Activated naive CD8-positive, alpha-beta T cell treated with anti-CD3 and anti-CD28 coated beads, Interleukin-2, amount 50 U/mL, for 24 hours (primary cell): ENCODE measurements around the gene LEP.
"Not testable (repeated sequence)": the region's sequence is repeated elsewhere in the genome, so short reads cannot be mapped to it uniquely, and the experiment has no call there.

Experiments used
- ATAC-seq: fragments of 150-1000 bp; cut with Tn5 transposase; one replicate; pipeline ENCODE4 v1.10.0; 2021
- DNase-seq: peaks from one replicate; pipeline ENCODE4 v3.0.0; 2021
- H3K27ac Mint-ChIP-seq: one replicate; pipeline ENCODE4 v1.8.0; 2021; ENCODE audit warnings: mild to moderate bottlenecking, mixed read lengths
- H3K27me3 Mint-ChIP-seq: one replicate; pipeline ENCODE4 v1.8.0; 2021; ENCODE audit warnings: mixed read lengths
- H3K36me3 Mint-ChIP-seq: one replicate; pipeline ENCODE4 v1.8.0; 2021; ENCODE audit warnings: low read depth, mixed read lengths
- H3K4me1 Mint-ChIP-seq: one replicate; pipeline ENCODE4 v1.8.0; 2021; ENCODE audit warnings: mixed read lengths
- H3K4me3 Mint-ChIP-seq: one replicate; pipeline ENCODE4 v1.8.0; 2021; ENCODE audit warnings: mild to moderate bottlenecking, moderate library complexity, mixed read lengths
- H3K9me3 Mint-ChIP-seq: one replicate; pipeline ENCODE4 v1.8.0; 2021; ENCODE audit warnings: mixed read lengths

Gene LEP

GRCh38 chr7:128221929-128222403 is 19.1 kb upstream of the LEP start:
- Mint-ChIP-seq H3K4me3 (no peak overlapping the region), H3K27ac (no peak overlapping the region), H3K27me3 (peaks cover 18% of the 10 kb centered on the region), H3K36me3 (no peaks in the 10 kb centered on the region), H3K9me3 (no peaks in the 10 kb centered on the region), H3K4me1 (no peaks in the 10 kb centered on the region)
- ATAC-seq (peak; percentile 57), DNase-seq (no peak)

DNA sequence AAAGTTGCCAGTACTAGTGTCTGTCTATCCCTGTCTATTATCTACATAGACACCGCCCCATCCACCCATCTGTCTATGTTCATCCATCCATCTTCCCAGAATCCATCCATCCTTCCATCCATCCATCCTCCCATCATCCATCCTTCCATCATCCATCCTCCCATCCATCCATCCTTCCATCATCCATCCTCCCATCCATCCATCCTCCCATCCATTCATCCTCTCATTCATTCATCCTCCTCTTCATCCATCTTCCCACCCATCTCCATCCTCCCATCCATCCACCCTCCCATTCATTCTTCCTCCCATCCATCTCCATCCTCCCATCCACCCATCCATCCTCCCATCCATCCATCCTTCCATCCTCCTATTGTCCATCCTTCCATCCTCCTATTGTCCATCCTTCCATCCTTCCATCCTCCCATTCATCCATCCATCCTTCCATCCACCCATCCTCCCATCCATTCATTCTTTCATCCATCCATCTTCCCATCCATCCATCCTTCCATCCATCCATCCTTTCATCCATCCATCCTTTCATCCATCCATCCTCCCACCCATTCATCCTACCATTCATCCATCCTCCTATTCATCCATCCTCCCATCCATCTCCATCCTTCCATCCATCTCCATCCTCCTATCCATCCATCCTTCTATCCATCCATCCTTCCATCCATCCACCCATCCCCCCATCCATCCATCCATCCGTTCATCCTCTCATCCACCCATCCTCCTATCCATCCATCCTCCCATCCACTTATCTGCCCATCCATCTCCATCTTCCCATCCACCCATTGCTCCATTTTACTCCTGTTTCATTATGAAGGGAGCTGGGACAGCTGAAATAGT is 14.7 kb upstream of the LEP start:
- Mint-ChIP-seq H3K36me3 (no peaks in the 10 kb centered on the region), H3K9me3 (no peaks in the 10 kb centered on the region), H3K4me1 (no peaks in the 10 kb centered on the region), H3K27me3 (peaks cover 15% of the 10 kb centered on the region), H3K4me3 (no peak overlapping the region), H3K27ac (no peak overlapping the region)
- DNase-seq (no peak), ATAC-seq (no peak)

DNA sequence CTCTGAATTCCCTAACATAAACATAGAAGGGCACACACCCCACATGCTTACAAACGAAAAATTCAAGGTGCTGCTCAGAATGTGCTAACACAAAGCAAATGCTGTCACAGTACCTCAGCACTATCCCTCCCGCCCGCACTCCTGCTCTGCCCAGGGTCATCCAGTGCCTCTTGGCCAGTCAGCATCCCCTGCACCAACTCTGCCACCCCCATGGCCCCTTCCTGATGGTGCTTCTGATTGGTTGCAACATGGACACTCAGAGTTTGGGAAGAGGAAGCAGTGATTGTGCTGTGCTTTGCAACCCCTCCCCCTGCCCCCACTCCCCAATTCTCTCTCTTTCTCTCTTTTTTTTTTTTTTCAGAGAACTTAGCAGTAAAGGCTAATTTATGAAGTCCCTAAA is 13.8 kb upstream of the LEP start:
- no peak overlapping the region for H3K4me3 Mint-ChIP-seq

GRCh38 chr7:128231021-128231420 is 10.1 kb upstream of the LEP start:
- no peak overlapping the region for H3K27ac Mint-ChIP-seq
- no peaks in the 10 kb centered on the region for H3K4me1 Mint-ChIP-seq
- no peaks in the 10 kb centered on the region for H3K9me3 Mint-ChIP-seq
- H3K36me3 Mint-ChIP-seq: no peaks in the 10 kb centered on the region
- DNase-seq (no peak), ATAC-seq (no peak)
- peaks cover 12% of the 10 kb centered on the region for H3K27me3 Mint-ChIP-seq
- no peak overlapping the region for H3K4me3 Mint-ChIP-seq

More for the DNA sequence above, 13.8 kb upstream of the LEP start:
- Mint-ChIP-seq H3K27ac (no peak overlapping the region), H3K4me1 (no peaks in the 10 kb centered on the region), H3K9me3 (no peaks in the 10 kb centered on the region), H3K36me3 (no peaks in the 10 kb centered on the region), H3K27me3 (peaks cover 15% of the 10 kb centered on the region)
- DNase-seq (no peak), ATAC-seq (no peak)

GRCh38 chr7:128231677-128232076 is 9.4 kb upstream of the LEP start:
- DNase-seq (no peak), ATAC-seq (no peak)

GRCh38 chr7:128233471-128233870 is 7.6 kb upstream of the LEP start:
- H3K36me3 Mint-ChIP-seq: no peaks in the 10 kb centered on the region
- no peaks in the 10 kb centered on the region for H3K9me3 Mint-ChIP-seq
- peaks cover 11% of the 10 kb centered on the region for H3K4me1 Mint-ChIP-seq
- no peak overlapping the region for H3K27ac Mint-ChIP-seq
- ATAC-seq: no peak
- H3K27me3 Mint-ChIP-seq: peaks cover 3% of the 10 kb centered on the region
- no peak for DNase-seq
- no peak overlapping the region for H3K4me3 Mint-ChIP-seq

More at GRCh38 chr7:128231677-128232076, 9.4 kb upstream of the LEP start:
- Mint-ChIP-seq H3K4me3 (no peak overlapping the region), H3K9me3 (no peaks in the 10 kb centered on the region), H3K27ac (no peak overlapping the region), H3K27me3 (peaks cover 6% of the 10 kb centered on the region), H3K4me1 (peaks cover 2% of the 10 kb centered on the region), H3K36me3 (no peaks in the 10 kb centered on the region)

DNA sequence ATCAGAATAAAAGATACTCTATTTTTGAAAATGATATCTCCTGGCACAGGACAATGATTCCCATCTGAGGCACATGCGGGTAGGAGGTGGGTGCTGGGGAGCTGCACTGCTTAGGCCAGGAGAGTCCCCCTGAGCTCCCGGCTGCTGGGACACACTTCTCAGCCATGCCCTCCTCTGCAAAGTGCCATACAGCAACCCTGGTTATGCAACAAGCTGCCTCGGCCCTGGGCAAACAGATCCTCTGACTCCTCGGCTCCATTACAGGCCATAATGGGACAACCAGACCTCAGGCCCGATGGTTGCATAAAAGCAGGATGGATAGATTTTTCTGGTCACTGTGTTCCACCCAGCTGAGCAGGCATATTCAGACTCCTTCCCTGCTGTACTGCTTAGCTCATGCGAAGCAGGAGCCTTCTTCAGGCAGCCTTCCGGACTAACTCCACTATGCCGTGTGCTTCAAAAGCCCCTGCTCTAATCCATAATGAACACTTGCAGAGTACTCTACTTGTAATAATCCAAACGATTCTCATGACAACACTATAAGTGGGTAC is 6.5 kb upstream of the LEP start:
- Mint-ChIP-seq H3K27ac (no peak overlapping the region), H3K4me3 (no peak overlapping the region), H3K9me3 (peaks cover 4% of the 10 kb centered on the region), H3K36me3 (no peaks in the 10 kb centered on the region), H3K4me1 (peaks cover 11% of the 10 kb centered on the region), H3K27me3 (no peaks in the 10 kb centered on the region)
- ATAC-seq: no peak
- no peak for DNase-seq

DNA sequence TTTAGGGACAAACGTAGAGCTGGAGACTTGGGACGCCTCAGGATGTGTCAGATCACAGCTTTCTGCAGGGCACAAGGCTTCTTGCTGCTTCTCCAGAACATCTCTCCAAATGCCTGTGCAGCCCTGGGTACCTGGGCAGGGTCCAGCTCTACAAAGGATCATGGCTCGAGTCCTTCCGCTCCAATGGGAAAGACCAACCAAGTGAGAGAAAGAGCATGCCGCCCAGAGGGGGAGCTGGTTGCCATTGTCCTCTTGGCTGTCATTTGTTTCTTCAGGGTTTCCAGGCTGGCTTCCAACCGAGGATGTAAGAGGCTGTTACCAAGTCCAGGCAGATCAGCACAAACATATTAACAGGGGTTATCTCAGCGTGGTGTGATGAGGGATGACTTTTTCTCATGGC is 5.6 kb upstream of the LEP start:
- peaks cover 4% of the 10 kb centered on the region for H3K9me3 Mint-ChIP-seq

DNA sequence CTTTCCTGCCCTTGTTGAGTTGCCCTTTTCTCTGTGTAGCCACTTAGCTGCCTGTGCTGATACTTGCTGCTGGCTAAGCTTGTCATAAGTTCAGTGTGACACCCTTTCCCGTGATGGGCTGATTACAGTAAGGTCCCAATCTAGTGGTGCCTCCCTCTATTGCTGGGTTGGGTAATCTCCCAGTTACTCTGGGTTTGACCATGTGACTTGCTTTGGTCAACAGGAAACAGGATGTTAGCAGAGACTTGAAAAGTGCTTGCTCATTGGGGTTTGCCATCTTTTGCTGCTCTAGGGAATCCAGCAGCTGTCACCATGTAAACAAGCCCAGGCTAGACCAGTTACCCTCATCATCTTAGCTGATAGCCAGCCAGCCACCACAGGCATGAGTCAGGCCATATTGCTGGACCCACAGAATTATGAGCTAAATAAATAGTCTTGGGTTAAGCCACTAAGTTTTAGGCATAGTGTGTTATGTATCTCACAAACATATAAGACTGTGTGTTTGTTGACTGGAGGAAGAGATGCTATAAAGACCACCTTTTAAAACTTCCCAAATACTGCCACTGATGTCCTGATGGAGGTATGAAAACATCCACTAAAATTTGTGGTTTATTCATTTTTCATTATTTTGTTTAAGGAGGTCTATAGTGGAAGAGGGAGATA is 4.0 kb upstream of the LEP start:
- Mint-ChIP-seq H3K4me1 (peaks cover 11% of the 10 kb centered on the region), H3K27me3 (peaks cover 12% of the 10 kb centered on the region), H3K27ac (peak overlapping the region; percentile 16), H3K4me3 (no peak overlapping the region), H3K36me3 (no peaks in the 10 kb centered on the region), H3K9me3 (peaks cover 4% of the 10 kb centered on the region)
- peak; percentile 7 for DNase-seq
- ATAC-seq: peak; percentile 78

More for the DNA sequence above, 5.6 kb upstream of the LEP start:
- no peak overlapping the region for H3K4me3 Mint-ChIP-seq
- ATAC-seq (no peak), DNase-seq (no peak)
- H3K27ac Mint-ChIP-seq: no peak overlapping the region
- peaks cover 11% of the 10 kb centered on the region for H3K4me1 Mint-ChIP-seq
- no peaks in the 10 kb centered on the region for H3K36me3 Mint-ChIP-seq
- H3K27me3 Mint-ChIP-seq: peaks cover 2% of the 10 kb centered on the region

GRCh38 chr7:128239146-128239545 is 1.9 kb upstream of the LEP start:
- ATAC-seq, H3K36me3 Mint-ChIP-seq, DNase-seq, H3K9me3 Mint-ChIP-seq, H3K4me3 Mint-ChIP-seq, H3K27ac Mint-ChIP-seq: not testable (repeated sequence)
- Mint-ChIP-seq H3K4me1 (peaks cover 11% of the 10 kb centered on the region), H3K27me3 (peaks cover 15% of the 10 kb centered on the region)

DNA sequence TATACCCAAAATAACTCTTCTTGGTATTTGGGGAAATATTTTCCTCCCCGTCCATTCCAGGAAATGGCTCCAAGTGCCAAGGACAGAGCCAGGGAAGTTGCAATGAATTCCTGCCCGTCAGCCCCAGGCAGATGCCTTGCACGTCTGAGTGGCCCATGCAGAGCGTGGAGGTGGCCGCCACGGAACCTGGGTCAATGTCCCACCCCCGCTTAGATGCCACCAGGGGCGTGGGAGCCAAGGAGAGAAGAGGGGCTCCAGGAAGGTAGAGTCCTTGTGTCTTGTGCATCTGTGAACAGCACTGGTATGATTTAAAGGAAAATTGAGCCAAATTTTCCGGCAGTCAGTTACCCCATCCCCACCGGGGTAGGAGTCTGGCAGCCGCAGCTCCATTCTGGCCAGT is 1.6 kb downstream of the LEP start:
- peaks cover 15% of the 10 kb centered on the region for H3K27me3 Mint-ChIP-seq
- H3K27ac Mint-ChIP-seq: no peak overlapping the region
- H3K9me3 Mint-ChIP-seq: peaks cover 4% of the 10 kb centered on the region
- DNase-seq (no peak), ATAC-seq (no peak)
- no peaks in the 10 kb centered on the region for H3K36me3 Mint-ChIP-seq
- H3K4me3 Mint-ChIP-seq: no peak overlapping the region
- no peaks in the 10 kb centered on the region for H3K4me1 Mint-ChIP-seq

GRCh38 chr7:128243273-128243672 is 2.2 kb downstream of the LEP start:
- Mint-ChIP-seq H3K9me3 (peaks cover 4% of the 10 kb centered on the region), H3K4me1 (no peaks in the 10 kb centered on the region), H3K36me3 (no peaks in the 10 kb centered on the region), H3K4me3 (no peak overlapping the region), H3K27me3 (peaks cover 15% of the 10 kb centered on the region), H3K27ac (no peak overlapping the region)
- DNase-seq (no peak), ATAC-seq (no peak)

DNA sequence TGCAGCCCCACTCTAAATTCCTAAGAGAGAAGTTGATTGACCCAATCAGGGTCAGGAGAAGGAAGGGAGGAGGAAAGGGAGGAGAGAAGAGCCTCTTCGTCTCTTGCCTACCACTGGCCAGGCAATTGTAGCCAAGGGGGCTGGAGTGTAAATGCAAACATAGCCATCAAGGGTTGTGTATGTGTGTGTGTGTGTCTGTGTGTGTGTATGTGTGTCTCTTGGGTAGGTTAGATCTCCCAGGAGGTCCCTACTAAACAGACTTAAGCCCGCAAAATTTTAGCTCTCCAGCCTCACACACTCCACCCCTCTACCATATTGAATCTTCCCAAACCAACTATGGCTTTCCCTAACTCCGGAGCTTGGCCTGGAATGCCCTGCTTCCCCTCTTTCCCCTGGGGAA is 3.8 kb downstream of the LEP start:
- H3K9me3 Mint-ChIP-seq: no peaks in the 10 kb centered on the region
- DNase-seq: no peak
- H3K36me3 Mint-ChIP-seq: no peaks in the 10 kb centered on the region
- no peak overlapping the region for H3K4me3 Mint-ChIP-seq
- no peak for ATAC-seq
- H3K27ac Mint-ChIP-seq: no peak overlapping the region
- H3K27me3 Mint-ChIP-seq: peaks cover 16% of the 10 kb centered on the region
- no peaks in the 10 kb centered on the region for H3K4me1 Mint-ChIP-seq

DNA sequence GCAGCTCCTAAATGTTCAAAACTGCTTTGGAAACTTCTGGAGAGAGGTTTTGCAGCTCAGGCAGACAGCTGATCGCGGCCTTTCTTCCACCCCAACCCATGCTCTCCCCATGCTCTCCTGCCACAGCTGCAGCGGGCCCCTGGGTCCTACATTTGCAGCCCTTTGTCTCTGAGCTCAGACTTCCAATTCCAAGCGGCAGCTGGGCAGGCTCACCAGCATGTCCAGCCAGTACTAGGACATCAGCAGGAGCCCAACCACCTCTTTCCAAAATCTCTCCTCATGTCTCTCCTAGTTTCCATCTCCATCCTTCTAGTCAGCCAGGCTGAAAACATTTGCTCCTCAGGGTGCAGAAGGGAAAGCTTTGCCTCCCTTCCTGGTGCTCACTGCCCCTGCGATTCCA is 6.0 kb downstream of the LEP start:
- Mint-ChIP-seq H3K36me3 (no peaks in the 10 kb centered on the region), H3K4me1 (no peaks in the 10 kb centered on the region), H3K4me3 (no peak overlapping the region), H3K9me3 (no peaks in the 10 kb centered on the region), H3K27ac (no peak overlapping the region), H3K27me3 (peaks cover 8% of the 10 kb centered on the region)
- ATAC-seq: no peak
- no peak for DNase-seq

DNA sequence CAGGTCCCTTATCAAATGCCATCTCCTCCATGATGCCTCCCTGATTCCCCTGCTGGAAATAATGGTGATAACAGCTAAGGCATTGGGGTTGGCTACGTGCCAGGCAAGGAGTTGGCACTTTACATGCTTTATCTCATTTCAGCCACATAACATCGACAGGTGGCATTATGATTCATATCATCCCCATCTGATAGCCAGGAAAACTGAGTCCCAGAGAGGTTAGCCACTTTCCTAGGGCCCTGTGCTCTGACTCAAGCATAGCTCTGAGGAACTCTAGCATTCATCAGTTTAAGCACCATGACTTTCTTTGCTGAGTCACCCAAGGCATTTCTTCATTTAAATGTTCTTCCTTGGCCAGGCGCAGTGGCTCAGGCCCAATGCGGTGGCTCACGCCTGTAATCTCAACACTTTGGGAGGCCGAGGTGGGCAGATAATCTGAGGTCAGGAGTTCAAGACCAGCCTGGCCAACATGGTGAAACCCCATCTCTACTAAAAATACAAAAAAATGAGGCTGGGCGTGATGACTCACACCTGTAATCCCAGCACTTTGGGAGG is 6.6 kb downstream of the LEP start:
- ATAC-seq: no peak
- H3K9me3 Mint-ChIP-seq: no peaks in the 10 kb centered on the region
- H3K4me1 Mint-ChIP-seq: no peaks in the 10 kb centered on the region
- no peaks in the 10 kb centered on the region for H3K36me3 Mint-ChIP-seq
- no peak overlapping the region for H3K4me3 Mint-ChIP-seq
- H3K27ac Mint-ChIP-seq: no peak overlapping the region
- peaks cover 5% of the 10 kb centered on the region for H3K27me3 Mint-ChIP-seq
- no peak for DNase-seq
